GM10847 (cell line): ENCODE results near the gene GPR132.

Experiments
- POLR2A ChIP-seq: IDR thresholded peaks from 2 replicates; pipeline ENCODE4 v1.6.1; 2011; ENCODE audit not compliant: insufficient read length; ENCODE audit errors: extremely low read depth

The GPR132 gene

GRCh38 chr14:105093431-105094192, 28.4 kb upstream of the GPR132 start:
- TF ChIP-seq POLR2A: no peak

- TF ChIP-seq POLR2A: peak; percentile 31
Measured at GRCh38 chr14:105093038-105093430, 27.8 kb upstream of the GPR132 start.

GRCh38 chr14:105092171-105093037, 27.2 kb upstream of the GPR132 start:
- TF ChIP-seq POLR2A: no peak

GRCh38 chr14:105091517-105092170, 26.4 kb upstream of the GPR132 start:
- no peak for TF ChIP-seq POLR2A

GRCh38 chr14:105091054-105091516, 25.9 kb upstream of the GPR132 start:
- TF ChIP-seq POLR2A: no peak

GRCh38 chr14:105090493-105091053, 25.3 kb upstream of the GPR132 start:
- TF ChIP-seq POLR2A: no peak

GRCh38 chr14:105089746-105090492, 24.7 kb upstream of the GPR132 start:
- TF ChIP-seq POLR2A: no peak

GRCh38 chr14:105088812-105089745, 23.8 kb upstream of the GPR132 start:
- TF ChIP-seq POLR2A: no peak

- no peak for TF ChIP-seq POLR2A
Measured at GRCh38 chr14:105087963-105088811, 23.0 kb upstream of the GPR132 start.

GRCh38 chr14:105087308-105087962, 22.2 kb upstream of the GPR132 start:
- no peak for TF ChIP-seq POLR2A

- peak; percentile 26 for TF ChIP-seq POLR2A
Measured at GRCh38 chr14:105086833-105087307, 21.6 kb upstream of the GPR132 start.

- TF ChIP-seq POLR2A: no peak
Measured at GRCh38 chr14:105085766-105086165, 20.5 kb upstream of the GPR132 start.
